Transverse colon (tissue), 3 donors: Measurements from ENCODE around the gene RTN4RL1.

Experiments used
- POLR2A ChIP-seq: fragments of 450-650 bp; IDR thresholded peaks from one replicate; pipeline ENCODE4 v1.6.1; 2016; ENCODE audit warnings: antibody characterized with exemption, mild to moderate bottlenecking, moderate library complexity
- TF ChIP-seq, protein P1 (sequence below), 5 experiments: fragments of 200-600 bp in 3 of 5; fragments of 450-650 bp in 2 of 5; sonication (generic) in 3 of 5; IDR thresholded peaks; 1 replicate in 2 of 5; 2 replicates in 3 of 5; pipeline ENCODE4 v1.5.1; 2016 to 2017; ENCODE audit warnings: antibody characterized with exemption in 5 of 5, inconsistent platforms in 3 of 5, mild to moderate bottlenecking in 2 of 5, moderate library complexity in 1 of 5

DNA sequence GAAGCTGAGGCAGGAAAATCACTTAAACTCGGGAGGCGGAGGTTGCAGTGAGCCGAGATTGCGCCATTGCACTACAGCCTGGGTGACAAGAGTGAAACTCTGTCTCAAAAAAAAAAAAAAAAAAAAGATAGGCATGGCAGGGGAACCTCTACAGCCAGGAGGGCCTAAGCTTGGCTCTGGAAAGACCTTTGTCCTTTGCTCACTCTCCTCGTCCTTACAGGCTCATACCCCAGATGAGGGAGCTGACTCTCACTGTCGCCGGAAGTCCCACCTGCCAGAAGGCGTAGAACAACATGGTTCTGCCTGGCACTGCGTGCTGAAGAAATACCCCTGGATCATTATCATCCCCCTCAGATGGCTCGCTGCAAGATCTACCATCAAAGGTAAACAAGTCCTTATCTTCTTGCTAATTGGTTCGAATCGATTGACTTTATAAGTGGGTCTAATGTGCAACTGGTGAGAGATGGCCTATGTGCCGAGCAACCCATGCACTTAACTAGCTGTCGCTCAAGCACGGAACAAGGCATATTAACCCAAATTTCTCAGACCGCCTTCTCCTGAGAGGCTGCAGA is 29.7 kb downstream of the RTN4RL1 start:
- TF ChIP-seq, protein P1, sequence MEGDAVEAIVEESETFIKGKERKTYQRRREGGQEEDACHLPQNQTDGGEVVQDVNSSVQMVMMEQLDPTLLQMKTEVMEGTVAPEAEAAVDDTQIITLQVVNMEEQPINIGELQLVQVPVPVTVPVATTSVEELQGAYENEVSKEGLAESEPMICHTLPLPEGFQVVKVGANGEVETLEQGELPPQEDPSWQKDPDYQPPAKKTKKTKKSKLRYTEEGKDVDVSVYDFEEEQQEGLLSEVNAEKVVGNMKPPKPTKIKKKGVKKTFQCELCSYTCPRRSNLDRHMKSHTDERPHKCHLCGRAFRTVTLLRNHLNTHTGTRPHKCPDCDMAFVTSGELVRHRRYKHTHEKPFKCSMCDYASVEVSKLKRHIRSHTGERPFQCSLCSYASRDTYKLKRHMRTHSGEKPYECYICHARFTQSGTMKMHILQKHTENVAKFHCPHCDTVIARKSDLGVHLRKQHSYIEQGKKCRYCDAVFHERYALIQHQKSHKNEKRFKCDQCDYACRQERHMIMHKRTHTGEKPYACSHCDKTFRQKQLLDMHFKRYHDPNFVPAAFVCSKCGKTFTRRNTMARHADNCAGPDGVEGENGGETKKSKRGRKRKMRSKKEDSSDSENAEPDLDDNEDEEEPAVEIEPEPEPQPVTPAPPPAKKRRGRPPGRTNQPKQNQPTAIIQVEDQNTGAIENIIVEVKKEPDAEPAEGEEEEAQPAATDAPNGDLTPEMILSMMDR (IDR thresholded peaks at IDR 0.05), result no peak
- TF ChIP-seq POLR2A, result no peak
